ENCODE results near the gene SCYL1.

Gene SCYL1

DNA sequence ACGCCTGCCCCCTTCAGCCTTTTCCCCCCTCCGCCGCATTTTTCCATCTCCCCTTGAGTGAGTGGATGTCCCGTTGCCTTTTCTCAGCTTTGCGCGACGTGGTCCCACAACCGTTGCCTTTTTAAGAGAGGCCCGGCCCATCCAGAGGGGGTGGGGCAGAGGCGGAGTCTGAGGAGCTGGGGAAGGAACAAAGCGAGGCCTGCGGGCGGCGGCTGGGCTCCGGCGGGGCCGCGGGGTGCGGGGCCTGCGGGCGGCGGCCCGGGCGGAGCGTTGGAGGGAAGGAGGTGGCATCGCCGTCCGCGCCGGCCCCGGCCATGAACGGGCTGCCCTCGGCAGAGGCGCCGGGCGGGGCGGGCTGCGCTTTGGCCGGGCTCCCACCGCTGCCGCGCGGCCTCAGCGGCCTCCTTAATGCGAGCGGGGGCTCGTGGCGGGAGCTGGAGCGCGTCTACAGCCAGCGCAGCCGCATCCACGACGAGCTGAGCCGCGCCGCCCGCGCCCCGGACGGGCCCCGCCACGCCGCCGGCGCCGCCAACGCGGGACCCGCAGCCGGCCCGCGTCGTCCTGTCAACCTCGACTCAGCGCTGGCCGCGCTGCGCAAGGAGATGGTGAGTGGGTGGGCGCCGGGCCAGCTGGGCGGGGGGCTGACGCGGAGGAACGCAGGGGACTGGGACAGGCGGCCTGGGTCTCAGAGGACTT is 47.6 kb downstream of the SCYL1 start, which contains the start of gene FAM89B:
Gene FAM89B, plus strand, starts transcription at position 183 of the 696 bp plus-strand sequence. Its CDS starts 132 bp downstream, at position 315.
- DNase-seq = peak; percentile 93 to 95

DNA sequence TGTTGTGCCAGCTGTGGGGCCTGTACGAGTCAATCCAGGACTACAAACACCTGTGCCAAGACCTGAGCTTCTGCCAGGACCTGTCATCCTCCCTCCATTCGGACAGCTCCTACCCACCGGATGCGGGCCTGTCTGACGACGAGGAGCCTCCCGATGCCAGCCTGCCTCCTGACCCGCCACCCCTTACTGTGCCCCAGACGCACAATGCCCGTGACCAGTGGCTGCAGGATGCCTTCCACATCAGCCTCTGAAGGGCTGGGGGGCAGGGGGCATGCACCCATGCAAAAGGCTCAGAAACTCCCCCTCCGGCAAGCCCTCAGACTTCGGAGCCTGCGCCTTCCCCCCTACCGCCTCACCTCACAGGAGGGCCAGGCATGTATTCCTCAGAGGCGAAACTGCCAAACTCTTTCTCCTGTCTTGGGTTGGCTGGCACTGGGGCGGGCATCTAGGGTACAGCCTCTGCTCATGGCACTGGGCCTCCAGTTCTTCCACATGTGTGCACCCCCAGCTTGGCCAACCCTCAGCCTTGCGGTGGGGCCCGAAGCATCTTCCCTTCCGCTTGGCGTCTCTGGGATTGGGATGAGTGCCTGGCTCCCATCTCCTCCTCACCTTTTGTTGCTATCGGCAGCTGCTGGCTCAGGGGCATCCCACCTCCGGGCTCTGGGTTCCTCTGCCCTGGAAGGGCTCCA is 48.7 kb downstream of the SCYL1 start:
- no peak for DNase-seq

DNA sequence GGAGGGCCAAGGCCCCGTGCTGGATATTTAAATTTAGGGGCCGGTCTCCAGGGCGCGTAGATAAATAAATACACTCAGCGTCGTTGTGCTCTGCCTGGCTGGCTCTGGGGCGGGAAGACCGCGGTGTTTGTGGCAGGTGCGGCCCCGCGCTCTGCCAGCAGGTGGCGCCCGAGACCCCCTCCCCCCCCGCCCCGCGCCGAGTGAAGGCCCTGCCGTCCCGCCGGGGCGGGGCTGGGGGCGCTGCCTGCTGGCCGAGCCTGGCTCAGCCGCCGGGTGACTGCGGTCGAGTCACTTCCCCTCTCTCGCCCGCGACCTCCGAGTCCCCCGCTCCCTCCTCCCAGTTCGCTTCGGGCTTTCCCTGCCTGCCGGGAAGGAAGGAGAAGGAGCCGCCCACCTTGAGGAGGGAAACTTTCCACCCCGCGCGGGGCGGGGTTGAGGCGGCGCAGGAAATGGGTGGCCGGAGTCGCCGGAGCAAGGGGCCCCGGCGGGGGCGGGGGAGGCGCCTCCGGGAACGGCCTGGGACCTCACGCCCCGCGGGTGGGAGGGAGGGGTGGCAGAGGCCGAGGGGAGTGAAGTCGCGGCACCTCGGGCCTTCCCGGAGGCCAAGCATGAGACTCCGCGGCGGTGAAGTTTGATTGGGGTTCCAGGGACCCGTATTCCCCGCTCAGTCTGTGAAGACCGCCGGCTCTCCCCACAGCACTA is 49.4 kb downstream of the SCYL1 start:
- peak; percentile 94 to 96 for DNase-seq

DNA sequence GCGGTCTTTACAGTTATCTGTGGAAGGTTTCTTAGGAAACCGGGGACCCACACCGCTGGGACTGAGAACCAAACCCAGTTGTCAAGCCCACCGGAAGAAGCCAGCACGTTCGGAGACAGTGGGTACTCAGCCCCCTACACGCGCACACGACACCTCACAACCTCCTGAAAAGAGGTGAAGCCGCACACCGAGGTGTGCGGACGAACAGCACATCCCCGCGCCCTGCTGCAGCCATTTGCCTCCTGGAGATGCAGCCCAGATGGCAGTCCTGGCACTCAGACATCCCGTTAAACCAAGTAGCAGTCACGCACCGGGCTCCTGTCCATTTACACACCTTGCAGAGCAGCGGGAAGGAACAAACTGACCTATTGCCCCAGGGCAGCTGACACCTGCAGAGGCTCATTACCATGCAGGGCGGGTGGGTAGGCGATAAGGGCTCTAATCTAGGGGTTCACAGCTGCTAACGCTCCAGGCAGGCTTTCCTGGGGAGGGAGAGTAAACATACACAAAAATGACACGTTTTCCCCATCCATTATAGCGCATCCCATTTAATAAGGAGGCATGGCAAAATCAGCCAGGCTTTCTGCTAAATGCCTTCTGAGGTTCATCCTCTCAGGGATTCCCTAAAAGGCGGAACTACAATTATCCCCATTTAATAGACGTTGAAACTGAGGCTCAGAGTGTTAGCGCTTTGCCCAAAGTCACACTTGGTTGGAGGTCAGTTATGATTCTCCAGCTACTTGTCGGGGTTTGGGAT is 50.1 kb downstream of the SCYL1 start:
- no peak for DNase-seq

DNA sequence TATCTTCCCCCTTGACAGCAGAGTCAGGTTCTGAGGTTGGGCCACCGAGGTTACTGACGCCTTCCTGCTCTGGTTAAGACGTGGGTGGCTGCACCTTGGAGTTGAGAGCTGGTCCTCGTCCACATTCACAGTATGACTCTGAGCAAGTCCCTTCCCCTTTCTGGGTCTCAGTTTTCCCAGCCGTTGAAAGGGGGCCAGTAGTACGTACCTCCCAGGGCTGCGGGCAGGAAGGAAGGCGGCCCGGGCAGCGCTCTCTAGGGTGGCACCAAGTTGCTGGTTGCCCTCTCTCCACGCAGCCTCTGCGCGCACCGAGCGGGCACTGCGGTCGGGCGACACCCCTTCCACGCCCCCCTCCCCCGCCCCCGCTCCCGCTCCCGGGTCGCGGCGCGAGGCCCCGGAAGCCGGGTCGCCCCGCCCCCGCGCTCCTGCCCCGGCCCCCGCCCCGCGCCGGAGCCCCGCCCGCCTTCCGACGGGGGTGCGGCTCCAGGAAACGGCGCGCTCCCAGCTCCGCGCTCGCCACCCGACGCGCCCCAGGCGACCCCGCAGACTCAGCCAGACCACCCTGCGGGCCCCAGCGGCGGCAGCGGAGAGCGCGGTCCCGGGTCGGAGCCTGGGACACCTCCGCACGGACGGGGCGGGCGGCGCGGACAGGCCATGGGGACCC is 50.8 kb downstream of the SCYL1 start, which contains the start of gene EHBP1L1:
Gene EHBP1L1, plus strand, starts transcription at position 486 of the 664 bp plus-strand sequence. CDS start 250 bp downstream, outside the sequence.
- peak; percentile 80 to 83 for DNase-seq

DNA sequence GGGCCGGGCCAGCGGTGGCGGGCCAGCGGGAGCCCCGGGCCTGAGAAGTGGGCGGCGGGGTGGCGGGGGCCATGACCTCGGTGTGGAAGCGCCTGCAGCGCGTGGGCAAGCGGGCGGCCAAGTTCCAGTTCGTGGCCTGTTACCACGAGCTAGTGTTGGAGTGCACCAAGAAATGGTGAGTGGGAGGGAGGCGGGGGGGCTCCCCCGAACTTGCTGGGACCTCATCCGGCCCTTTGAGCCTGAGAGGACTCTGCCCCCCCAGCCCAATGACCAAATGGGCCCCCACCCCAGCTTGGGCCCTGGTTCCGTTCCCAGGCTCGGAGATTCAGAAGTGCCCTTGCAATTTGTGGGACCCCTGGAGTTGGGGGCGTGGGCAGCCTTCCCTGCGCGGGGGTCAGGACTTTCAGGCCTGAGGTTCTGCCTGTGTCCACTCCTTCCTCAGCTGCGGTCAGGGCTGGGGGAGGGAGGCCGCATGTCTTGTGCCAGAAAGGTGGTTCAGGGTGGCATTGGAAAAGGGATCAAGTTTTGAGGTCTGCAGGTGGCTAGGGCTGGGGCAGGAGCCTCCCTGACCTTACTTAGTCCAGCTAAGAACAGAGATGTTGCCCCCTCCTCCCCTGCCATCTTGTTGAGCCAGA is 51.5 kb downstream of the SCYL1 start:
- peak in 1 of 2 experiments; percentile 53 for DNase-seq

DNA sequence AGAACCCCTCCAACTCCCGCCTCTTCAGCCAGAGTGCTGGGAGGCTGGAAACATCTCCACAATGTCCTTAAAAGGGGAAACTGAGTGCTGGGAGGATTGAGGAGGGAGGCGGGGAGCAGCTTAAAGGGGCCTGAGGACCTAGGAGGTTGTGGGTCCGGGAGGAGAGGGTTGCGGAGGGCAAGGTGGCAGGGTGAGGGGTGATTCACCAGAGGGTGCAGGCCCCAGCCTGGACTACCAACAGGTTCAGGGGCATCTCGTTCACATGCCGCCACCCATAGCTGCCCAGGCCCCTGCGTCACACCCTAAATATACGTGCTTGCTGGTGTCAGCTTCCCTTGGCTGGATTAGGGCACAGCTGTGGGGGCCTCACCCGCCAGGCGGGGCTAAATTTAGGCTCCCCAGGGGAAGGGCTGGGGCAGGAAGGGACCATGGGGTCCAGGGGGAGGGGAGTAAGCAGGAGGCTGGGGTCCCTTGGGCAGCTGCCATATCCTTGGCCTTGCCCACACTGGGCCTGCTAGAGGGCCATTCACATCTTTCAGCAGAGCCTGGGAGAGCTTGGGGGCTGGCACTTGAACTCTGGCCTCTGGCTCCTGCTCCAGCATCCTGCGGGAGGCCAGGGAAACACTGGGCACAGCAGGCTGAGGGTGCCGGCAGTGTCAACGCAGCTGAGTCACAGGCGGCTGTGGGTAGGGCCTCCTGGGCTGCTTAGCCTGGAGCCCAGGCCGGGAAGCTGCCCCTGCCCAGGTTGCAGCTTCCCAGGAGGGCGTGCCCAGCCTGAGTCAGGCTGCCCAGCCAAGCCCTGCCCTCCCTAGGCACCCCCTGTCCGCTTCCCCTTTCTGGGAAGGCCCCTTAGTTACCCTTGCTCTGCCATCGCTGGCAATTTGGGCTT is 52.2 kb downstream of the SCYL1 start:
- DNase-seq = peak; percentile 58 to 69

DNA sequence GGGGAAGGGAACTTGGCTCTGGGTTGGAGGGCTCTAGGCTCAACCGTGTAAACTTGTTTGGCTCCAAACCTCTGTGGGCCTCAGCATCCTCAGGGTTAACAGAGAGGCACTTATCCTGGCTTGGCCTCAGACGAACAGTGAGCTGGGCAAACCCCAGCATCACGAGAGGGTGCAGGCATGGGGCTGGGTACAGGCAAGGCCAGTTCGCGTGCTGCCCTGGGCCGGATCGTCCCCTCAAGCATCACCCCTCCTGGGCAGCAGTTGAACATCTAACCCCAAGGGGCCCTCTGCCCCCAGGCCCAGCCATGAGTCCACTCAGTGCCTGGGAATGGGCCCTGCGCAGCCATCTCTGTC is 52.9 kb downstream of the SCYL1 start:
- DNase-seq = no peak

DNA sequence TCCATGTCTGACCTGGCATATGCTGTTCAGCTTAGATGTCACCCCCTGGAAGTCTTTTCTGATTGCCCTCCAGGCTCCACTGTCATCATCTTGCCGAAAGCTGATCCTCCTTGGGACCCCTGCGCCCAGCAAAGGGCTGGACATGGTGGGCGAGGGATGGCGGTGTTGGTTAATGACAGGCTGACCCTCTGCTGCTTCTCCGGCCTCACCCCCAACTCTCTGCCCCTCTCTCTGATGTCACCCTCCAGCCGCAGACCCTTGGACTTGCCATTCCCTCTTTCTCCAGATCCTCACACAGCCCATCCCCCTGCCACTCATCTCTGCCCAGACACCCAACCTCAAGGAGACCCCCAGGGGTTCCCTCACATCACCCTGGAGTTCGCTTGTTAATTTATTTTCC is 53.3 kb downstream of the SCYL1 start:
- DNase-seq = no peak

DNA sequence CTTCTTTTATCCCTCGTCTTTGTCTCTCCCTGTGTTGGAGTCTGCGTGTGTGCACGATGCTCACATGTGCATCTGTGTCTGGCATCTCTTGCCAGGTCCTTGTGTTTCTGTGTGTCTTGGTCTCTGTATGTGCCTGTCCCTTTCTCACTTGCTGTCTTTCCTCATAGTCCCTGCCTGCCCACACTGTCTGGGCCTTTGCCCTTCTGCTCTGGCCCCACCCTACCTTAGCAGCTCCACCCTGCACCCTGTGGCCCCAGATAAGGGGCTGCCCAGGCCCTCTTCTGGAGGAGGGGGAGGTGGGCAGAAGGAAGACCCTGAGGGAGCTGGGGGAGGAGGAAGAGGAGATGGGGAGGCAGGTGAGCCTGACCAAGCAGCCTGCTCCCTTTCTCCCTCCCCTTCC is 53.8 kb downstream of the SCYL1 start:
- DNase-seq = no peak

DNA sequence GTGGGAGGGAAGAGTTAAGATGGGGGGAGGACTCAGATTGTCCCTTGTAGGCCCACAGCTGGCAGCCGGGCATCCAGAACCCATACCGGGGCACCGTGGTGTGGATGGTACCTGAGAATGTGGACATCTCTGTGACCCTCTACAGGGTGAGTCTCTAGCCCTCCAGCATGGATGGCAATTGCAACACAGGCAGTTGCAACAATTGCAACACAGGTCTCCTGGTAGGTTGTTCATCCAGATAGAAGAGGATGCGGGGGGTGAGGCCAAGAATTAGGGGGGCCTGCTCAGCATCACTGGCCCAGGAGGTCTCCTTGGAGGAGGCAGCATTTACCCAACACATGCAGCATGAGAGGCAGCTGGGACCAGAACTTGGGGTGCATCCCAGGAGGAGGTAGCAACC is 54.4 kb downstream of the SCYL1 start:
- DNase-seq = no peak

DNA sequence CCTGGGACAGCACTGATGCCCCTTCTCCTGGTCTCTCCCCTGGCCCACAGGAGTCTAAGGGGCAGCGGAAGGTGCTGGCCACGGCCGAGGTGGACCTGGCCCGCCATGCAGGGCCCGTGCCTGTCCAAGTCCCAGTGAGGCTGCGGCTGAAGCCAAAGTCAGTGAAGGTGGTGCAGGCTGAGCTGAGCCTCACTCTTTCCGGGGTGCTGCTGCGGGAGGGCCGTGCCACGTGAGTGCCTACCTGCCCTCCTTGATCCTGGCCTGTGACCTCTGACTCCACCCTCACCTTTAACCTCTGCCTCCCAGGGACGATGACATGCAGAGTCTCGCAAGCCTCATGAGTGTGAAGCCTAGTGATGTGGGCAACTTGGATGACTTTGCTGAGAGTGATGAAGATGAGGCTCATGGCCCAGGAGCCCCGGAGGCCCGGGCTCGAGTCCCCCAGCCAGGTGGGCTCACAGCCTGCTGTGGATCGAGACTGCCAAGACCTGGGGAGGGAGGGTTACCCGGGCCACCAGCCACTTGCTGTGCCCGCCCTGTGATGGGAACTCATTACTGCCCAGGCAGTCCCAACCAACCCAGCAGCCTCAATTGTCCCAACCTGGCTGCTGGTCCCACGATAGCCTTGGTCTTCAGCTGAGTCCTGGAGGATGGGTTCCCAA is 55.3 kb downstream of the SCYL1 start:
- DNase-seq = no peak

DNA sequence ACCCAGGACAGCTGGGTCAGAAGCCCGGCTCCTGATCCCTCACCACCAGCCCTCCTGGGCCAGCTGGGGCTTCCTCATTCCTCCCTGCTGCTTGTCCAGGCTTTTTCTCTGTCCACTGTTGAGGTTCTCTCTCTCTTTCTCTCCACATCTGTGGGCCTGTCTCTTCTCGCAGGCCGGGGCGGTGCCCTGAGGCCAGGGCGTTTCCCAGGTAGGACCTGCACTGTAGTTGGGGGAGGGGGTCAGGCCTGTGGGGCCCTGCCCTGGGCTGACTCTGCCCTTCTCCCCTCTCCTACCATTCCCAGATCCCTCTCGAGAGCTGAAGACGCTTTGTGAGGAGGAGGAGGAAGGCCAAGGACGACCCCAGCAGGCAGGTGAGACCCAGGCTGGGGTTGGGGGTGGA is 55.9 kb downstream of the SCYL1 start:
- DNase-seq = no peak

DNA sequence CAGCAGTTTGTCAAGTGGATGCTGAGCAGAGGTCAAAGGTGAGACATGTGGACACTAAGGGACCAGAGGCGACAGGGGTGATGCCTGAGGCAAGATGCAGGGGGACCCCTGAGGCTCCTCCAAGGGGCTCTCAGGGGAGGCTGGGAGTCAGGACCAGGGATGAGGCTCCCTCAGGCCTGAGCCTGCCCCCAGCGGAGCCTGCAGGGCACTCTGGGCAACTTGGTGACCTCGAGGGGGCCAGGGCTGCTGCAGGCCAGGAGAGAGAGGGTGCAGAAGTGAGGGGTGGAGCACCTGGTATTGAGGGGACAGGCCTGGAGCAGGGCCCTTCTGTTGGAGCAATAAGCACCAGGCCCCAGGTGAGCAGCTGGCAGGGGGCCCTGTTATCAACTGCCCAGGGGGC is 57.0 kb downstream of the SCYL1 start:
- no peak for DNase-seq

DNA sequence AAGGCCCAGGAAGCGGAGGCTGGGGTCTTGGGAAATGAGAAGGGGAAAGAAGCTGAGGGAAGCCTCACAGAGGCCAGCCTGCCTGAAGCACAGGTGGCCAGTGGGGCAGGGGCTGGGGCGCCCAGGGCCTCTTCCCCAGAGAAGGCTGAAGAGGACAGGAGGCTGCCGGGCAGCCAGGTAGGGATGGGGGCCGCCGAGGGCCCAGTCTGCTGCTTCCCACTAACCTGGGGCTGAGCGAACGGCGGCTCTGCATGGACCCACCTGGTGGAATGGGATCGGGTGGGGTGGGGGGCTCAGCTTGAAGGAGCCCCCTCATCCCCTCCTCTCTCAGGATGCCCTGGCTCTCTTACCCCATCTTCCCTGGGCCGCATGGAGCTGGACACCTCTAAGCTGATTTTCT is 58.7 kb downstream of the SCYL1 start:
- no peak for DNase-seq

DNA sequence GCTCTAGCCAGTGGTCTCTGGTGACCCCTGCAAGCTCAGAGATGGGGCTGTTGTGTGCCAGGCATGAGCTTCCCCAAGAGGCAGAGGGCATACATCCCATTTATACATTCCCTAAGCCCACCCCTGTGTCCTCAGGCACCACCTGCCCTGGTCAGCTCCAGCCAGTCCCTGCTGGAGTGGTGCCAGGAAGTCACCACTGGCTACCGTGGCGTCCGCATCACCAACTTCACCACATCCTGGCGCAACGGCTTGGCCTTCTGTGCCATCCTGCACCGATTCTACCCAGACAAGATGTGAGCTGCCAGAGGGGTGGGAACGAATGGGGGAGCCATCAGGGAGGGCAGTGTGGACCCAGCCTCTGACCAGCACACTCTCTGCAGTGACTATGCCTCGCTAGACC is 59.2 kb downstream of the SCYL1 start:
- no peak for DNase-seq

DNA sequence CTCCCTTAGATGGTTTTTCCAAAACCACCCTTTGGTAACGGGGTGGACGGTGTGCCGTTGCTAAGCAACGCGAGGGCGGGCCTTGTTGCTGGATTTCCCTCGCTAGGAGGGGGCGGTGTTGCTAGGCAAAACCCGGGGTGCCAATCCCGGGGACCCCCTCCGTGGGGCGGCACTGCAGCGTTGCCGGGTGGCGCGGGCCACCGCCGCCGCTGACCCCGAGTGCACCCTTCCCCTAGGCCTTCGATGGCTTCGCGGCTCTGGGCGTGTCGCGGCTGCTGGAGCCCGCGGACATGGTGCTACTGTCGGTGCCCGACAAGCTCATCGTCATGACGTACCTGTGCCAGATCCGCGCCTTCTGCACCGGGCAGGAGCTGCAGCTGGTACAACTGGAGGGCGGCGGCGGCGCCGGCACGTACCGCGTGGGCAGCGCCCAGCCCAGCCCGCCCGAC is 59.9 kb downstream of the SCYL1 start:
- DNase-seq = no peak

DNA sequence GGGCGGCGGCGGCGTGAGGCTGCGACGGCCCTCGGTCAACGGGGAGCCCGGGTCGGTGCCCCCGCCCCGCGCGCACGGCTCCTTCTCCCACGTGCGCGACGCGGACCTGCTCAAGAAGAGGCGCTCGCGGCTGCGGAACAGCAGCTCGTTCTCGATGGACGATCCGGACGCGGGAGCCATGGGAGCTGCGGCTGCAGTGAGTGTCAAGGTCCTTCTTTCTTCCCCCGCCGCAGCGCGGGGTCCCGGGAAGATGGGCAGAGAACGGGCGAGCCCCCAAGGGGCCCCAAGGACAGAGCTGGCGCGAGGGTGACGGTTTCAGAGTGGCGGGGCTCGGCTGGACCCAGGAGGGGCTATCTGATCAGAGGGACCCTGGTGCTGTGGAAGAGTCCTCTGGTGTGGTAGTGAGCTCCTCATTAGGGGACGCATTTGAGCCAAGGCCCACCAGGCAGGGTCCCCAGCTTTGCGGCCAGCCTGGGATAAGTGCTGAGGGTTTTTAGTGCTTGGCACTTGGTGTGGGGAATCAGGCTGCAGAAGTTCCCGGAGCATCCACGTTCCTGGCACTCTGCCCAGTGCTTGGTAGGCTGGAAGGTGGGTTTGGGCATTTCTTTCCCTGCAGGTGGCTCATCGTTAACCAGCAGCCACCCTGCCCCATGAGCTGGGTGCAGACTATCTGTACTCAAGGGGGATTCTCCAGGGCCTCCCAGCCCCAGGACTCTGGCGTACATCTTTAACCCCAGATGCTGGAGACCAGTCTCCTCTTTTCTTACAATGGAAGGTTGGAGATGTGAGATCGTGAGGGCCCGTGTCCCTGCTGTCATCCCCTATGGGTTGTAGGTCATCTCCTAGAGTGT is 60.7 kb downstream of the SCYL1 start:
- no peak for DNase-seq

DNA sequence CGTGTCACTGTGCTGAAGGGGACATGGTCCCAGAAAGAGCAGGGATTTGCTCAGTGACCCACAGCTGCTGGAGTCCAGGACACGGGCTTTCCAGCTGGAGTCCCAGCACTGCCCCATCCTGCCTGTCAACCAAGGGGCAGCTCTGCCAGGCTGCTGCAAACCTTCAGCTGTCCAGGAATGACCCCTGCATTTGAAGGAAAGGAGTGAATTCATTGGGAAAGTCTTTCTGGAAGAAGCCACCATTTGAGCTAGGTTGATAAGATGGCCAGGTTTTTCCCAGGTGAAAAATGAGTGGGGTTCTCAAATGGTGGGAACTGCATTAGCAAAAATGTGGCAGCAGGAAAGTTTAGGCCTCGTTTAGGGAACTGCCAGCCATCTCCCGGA is 61.4 kb downstream of the SCYL1 start:
- no peak for DNase-seq
